ENCODE measurements around the gene SF3A2.

DNA sequence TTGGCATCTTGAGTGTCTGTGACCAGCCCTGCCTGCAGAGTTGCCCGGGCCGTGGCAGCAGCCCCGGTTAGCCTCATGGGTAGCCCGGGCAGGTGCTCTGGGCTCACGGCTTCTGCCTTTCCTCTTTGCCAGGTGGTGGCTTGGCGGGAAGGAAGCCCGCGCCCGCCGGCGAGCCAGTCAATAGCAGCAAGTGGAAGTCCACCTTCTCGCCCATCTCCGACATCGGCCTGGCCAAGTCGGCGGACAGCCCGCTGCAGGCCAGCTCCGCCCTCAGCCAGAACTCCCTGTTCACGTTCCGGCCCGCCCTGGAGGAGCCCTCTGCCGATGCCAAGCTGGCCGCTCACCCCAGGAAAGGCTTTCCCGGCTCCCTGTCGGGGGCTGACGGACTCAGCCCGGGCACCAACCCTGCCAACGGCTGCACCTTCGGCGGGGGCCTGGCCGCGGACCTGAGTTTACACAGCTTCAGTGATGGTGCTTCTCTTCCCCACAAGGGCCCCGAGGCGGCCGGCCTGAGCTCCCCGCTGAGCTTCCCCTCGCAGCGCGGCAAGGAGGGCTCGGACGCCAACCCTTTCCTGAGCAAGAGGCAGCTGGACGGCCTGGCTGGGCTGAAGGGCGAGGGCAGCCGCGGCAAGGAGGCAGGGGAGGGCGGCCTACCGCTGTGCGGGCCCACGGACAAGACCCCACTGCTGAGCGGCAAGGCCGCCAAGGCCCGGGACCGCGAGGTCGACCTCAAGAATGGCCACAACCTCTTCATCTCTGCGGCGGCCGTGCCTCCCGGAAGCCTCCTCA, 10.4 kb upstream of the SF3A2 start:
- no peak for TF ChIP-seq CTCF (IDR thresholded peaks at IDR 0.05; ENCODE audit: insufficient read depth, low read length, poor library complexity, severe bottlenecking)
- TF ChIP-seq EZH2phosphoT487 (conservative IDR thresholded peaks at IDR 0.05; ENCODE audit: low read length), result no peak

Measured in SU-DHL-6 (cell line).